MM.1S (cell line): ENCODE measurements around the gene ZBTB2.

ENCODE experiments used
- EZH2 ChIP-seq: fragments of 300-600 bp; sonication (generic); optimal IDR thresholded peaks from 2 replicates; pipeline ENCODE3; 2017; ENCODE audit warnings: low read depth, mild to moderate bottlenecking, antibody characterized with exemption, low read length, mixed read lengths
- EZH2phosphoT487 ChIP-seq: fragments of 300-600 bp; sonication (generic); IDR thresholded peaks from 2 replicates; pipeline ENCODE4 v1.6.1; 2018; ENCODE audit warnings: antibody characterized with exemption, low read length
- TF ChIP-seq, protein P1 (sequence below): fragments of 300-600 bp; sonication (generic); IDR thresholded peaks from 2 replicates; pipeline ENCODE4 v1.5.1; 2016; ENCODE audit warnings: antibody characterized with exemption, low read length, mixed read lengths

GRCh38 chr6:151341476-151342195 is 49.7 kb downstream of the ZBTB2 start:
- TF ChIP-seq, protein P1, sequence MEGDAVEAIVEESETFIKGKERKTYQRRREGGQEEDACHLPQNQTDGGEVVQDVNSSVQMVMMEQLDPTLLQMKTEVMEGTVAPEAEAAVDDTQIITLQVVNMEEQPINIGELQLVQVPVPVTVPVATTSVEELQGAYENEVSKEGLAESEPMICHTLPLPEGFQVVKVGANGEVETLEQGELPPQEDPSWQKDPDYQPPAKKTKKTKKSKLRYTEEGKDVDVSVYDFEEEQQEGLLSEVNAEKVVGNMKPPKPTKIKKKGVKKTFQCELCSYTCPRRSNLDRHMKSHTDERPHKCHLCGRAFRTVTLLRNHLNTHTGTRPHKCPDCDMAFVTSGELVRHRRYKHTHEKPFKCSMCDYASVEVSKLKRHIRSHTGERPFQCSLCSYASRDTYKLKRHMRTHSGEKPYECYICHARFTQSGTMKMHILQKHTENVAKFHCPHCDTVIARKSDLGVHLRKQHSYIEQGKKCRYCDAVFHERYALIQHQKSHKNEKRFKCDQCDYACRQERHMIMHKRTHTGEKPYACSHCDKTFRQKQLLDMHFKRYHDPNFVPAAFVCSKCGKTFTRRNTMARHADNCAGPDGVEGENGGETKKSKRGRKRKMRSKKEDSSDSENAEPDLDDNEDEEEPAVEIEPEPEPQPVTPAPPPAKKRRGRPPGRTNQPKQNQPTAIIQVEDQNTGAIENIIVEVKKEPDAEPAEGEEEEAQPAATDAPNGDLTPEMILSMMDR, result no peak
- TF ChIP-seq EZH2 (no peak), EZH2phosphoT487 (no peak)
